ENCODE data around the gene LAPTM5. TPM values are rescaled to one million over a fixed set of nuclear protein-coding genes. Genes with fewer than 3 reads are reported as not detected.
"Not testable (repeated sequence)": the region's sequence is repeated elsewhere in the genome, so short reads cannot be mapped to it uniquely, and the experiment has no call there.

LAPTM5 gene
- total RNA-seq, 2 donors from 2014 or later, result 44.7 to 68.1 TPM

DNA sequence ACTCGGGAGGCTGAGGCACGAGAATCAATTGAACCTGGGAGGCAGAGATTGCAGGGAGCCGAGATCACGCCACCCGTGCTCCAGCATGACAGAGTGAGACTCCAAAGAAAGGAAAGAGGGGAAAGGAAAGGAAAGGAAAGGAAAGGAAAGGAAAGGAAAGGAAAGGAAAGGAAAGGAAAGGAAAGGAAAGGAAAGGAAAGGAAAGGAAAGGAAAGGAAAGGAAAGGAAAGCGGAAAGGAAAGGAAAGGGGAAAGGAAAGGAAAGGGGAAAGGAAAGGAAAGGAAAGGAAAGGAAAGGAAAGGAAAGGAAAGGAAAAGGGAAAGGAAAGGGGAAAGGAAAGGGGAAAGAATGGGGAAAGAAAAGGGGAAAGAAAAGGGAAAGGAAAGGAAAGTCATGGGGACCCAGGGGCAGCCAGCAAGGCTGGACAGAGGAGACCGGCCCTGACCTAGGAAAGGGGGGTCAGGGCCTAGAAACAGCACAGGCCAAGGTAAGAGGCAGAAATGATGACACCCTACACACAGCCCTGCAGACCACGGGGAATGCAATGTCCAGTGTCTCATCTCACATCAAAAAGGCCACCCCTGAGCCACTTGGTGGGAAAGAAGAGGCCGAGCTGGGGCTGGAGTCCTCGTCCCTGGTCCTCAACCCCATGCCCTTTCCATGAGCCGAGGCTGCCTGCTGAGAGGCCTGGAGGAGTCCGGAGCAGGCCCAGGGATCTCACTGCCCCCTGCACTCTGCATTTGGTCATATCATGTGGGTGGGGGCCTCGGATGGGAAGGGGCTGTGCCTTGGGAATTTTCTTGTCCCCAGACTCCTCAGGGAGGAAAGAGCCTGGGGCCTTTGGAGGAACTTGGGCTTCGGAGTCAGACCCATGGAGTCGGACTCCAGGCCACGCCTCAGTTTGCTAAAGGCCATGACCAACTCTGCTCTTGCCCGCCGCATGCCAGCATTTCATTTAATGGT is 18.8 kb upstream of the LAPTM5 start:
- intact Hi-C loops (cut with DNase I), result loop anchor here in 1 of 2 donors (2.0 kb wide), 1 partner anchor 58 kb away; no protein-coding TSS in a partner anchor
- ATAC-seq (no peak), DNase-seq (no peak)

DNA sequence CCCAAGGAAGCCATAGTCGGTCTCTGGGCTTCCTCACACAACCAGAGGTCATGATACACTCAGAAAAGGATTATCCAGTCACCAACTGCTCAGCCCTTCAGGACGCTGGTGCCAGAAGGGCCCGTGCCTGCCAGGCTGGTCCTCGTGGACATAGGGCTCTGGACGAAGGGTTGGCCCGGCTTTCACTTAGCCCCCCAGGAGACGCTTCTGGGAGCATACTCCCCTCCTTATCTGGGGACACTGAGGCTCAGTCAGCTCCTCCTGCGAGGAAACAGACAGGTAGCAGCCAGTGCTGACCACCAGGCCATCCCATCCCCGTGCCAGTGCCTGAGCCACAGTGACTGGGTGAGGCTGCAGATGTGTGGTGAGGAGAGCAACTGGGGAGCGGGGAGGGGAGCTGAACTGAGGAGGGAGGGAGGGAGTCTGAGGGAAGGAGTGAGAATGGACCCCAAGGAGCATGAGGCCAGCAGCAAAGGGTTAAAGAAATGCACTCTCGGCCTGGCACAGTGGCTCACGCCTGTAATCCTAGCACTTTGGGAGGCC is 17.9 kb upstream of the LAPTM5 start:
- ATAC-seq (no peak), DNase-seq (no peak)
- intact Hi-C loops (cut with DNase I), result no loop called here

- DNase-seq (no peak), ATAC-seq (no peak)
- intact Hi-C loops (cut with DNase I), result no loop called here
These were observed 17.2 kb upstream of the LAPTM5 start for GRCh38 chr1:30774550-30775432.

DNA sequence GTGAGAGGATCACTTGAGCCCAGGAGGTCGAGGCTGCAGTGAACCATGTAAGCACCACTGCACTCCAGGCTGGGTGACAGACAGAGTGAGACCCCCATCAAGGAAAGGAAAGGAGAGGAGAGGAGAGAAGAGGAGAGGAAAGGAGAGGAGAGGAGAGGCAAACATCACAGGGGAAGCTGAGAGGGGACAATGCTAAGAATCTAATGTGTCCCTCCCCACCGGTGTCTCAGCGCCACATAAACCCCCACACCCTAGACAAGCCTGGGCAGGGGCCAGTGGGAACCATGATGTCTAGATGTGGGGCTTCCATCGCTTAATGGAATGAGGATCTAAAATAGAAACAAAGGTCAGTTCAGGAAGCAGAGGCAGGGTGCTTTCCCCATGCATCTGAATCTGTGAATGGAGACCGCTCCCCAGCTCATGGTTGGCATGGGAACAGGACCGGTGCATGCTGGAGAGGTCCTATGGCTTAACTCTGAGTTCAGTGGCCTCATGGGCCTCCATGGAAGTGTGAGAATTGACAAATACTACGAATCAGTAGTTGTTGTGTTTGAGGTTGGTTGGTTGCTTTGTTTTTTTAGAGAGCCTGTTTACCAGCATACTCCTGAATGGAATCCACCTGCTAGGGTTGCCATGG is 16.3 kb upstream of the LAPTM5 start:
- no peak for ATAC-seq
- intact Hi-C loops (cut with DNase I), result no loop called here
- DNase-seq, result no peak

GRCh38 chr1:30771005-30771404 is 13.4 kb upstream of the LAPTM5 start:
- no peak for ATAC-seq
- DNase-seq, result no peak
- intact Hi-C loops (cut with DNase I), result no loop called here

GRCh38 chr1:30770150-30770549 is 12.6 kb upstream of the LAPTM5 start:
- no peak for DNase-seq
- no peak for ATAC-seq
- intact Hi-C loops (cut with DNase I), result no loop called here

DNA sequence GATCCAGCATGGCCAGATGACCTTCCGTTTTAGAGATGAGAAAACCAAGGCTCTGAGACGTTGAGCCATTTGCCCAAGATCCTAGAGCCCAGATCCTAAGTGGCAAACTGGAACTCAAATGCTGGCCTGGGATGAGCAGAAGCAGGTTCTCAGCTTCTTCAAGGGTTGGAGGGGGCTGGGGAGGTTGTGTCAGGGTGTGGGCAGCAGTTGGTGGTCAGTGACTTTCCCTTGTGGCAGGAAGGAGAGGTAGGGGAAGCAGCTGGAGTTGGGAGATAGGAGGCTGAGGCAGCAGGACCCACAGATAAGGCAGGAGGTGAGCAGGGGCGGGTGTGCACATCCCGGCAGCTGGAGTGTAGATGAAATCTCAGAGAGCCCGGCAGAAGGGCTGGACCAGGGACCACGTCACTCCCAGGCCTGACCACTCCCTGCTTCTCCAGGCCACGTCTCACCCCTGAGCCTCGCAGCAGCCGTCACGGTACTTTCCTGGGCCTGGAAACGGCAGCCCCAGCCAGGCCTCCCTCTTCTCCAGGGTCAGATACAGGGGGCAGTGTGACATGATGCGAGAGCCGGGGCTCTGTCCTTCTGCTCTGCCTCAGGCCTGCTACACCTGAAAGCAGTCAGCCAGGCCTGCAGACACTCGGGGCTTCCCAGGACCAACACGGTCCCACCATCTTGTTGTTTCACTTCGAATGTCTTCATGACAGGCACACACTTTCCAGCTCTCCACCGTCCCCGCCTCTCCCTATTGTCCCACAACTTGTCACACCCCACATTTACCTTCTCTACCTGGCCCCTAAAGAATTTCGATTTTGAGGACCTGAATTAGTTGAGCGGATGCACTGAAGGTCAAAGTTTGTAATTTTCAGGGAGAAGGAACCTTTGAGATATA is 11.5 kb upstream of the LAPTM5 start:
- no peak for DNase-seq
- peak in 1 of 2 donors; percentile 73 for ATAC-seq
- intact Hi-C loops (cut with DNase I), result no loop called here

DNA sequence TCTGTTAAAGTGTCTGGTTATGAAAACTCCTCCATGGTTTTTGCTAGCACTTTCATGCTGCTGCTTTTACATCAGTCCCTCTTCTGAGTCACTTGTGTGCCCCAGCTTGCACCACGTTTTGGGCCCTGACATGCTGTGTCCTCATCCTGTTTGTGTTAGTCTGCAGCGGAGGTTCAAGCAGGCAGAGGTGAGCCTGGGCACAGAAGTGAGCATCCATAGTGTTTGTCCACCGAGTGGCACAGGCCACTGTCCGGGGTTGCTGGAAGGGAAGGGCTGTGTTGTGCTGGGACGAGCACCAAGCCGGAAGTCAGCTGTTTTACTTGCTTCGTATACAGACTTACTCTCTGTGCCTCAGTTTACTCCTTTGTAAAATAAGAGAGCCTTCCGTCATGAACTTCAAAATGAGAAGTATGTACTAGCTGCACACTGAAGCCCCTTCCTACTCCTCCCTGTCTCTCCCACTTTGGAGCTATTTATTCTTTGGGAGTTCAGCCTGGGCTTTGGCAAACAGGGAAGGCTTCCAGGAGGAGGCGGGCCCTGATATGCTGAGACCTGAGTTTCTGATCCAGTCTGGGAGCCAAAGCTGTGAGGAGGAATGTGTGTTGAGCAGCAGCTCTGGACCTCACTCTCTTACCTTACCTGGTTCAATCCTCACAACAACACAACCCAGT is 10.7 kb upstream of the LAPTM5 start:
- no peak for DNase-seq
- intact Hi-C loops (cut with DNase I), result no loop called here
- ATAC-seq, result no peak

DNA sequence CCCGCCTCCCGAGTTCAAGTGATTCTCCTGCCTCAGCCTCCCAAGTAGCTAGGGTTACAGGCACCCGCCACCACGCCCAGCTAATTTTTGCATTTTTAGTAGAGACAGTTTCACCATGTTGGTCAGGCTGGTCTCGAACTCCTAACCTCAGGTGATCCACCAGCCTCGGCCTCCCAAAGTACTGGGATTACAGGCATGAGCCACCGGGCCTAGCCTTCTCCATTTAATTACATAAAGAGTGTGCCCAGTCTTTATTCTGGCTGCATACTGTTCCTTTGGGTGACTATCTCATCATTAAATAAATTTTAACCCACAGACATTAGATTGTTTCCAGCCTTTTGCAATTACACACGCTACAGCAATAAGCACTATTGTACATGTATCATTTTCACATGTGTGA is 9.4 kb upstream of the LAPTM5 start:
- DNase-seq; intact Hi-C loops (cut with DNase I); ATAC-seq: not testable (repeated sequence)

DNA sequence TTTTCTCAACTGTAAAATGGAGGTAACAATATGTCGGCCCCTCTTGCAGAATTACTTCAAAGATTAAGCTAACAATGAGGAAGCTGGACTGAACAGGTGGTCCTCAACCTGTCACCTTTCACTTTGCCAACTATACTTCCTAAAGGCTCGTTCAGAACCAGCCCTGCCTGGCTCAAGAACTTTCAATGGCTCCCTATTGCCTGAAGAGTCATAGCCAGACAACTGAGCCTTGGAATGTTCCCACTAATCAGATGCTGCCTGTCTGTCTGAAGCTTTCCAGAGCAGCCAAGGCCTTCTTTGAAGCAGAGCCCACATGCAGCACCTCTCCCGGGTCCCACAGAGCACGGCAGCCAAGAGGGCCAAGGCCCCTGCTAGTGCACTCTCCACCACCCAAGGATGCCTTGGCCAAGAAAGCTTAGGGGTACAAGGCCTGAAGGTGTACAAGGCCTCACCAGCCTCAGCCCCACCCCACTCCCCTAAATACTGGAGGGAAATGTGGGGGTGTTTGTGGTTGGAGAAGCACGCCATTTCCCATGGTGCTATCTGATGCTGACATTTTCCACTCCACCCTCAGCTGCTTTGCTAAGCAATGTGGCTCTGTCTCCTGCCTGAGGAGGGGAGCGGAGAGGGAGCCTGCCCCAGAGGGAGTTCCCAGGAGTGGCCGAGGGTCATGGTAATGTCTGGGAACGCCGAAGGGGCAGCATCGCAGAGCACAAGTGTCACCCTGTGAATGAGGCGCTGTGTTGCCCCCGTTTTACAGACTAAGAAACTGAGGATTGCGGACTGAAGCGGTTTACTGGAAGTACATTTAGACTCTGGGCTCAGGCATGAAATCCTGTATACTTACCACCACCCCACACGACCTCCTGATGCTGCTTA is 8.2 kb upstream of the LAPTM5 start:
- intact Hi-C loops (cut with DNase I), result no loop called here

GRCh38 chr1:30764939-30765555 is 7.5 kb upstream of the LAPTM5 start:
- no peak for ATAC-seq
- intact Hi-C loops (cut with DNase I), result no loop called here

More for the DNA sequence above, 8.2 kb upstream of the LAPTM5 start:
- ATAC-seq (no peak), DNase-seq (no peak)

DNA sequence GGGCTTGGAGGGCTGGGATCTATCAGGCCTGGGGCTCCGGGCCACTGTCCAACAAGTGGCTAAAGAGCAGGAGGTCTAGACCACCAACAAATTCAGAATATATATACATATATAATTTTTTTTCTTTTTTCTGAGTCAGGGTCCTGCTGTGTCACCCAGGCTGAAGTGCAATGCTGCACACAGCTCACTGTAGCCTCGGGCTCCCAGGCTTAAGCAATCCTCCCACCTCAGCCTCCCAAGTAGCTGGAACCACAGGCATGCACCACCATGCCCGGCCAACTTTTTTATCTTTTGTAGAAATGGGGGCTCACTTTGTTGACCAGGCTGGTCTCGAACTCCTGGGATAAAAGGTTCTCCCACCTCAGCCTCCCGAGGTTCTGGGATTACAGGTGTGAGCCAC is 6.8 kb upstream of the LAPTM5 start:
- DNase-seq (no peak), ATAC-seq (no peak)
- intact Hi-C loops (cut with DNase I), result no loop called here

More at GRCh38 chr1:30764939-30765555, 7.5 kb upstream of the LAPTM5 start:
- DNase-seq, result no peak

GRCh38 chr1:30763651-30764248 is 6.2 kb upstream of the LAPTM5 start:
- intact Hi-C loops (cut with DNase I), result no loop called here
- DNase-seq (no peak), ATAC-seq (peak; percentile 34 to 38)

DNA sequence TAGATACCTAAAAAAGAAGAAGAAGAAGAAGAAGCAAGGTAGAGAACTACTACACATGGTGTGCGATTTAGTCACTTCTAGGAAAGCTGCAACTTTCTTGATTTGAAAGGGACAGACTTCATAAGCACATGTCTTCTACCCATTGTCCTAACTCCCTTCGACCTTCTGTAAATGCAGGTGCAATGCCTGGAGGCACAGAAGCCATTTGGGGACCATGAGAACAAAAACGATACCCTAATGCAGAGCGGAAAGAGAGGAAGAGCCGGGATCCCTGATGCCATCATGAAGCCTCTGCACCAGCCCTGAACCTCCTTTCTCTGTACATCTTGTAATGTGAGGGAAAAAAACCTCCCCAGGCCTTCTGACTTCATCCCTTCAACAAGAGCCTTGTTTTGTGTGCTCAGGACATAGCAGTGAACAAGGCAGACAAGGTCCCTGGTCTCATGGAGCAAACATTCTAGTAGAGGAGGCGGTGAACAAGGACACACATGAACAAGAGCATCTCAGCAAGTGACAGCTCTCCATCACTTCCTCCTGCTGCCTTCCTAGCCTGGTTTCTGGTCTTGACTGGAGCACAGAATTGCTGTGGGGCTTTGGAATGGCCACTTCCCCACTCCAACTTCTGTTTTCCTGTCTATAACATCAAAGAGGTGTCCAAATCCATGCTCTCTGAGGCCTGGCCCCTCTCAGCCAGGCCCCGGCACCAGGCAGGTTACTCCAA is 5.5 kb upstream of the LAPTM5 start:
- intact Hi-C loops (cut with DNase I), result no loop called here
- DNase-seq (no peak), ATAC-seq (no peak)

Measured in left cardiac atrium (tissue), 4 donors.